HepG2 (cell line): ENCODE results near the gene VRK3. TPM values are rescaled to one million over a fixed set of nuclear protein-coding genes. Genes with fewer than 3 reads are reported as not detected.

Source experiments
- HNRNPK ChIP-seq: fragments of 200-400 bp; formaldehyde crosslinking; IDR thresholded peaks from 2 replicates; pipeline ENCODE4 v1.6.1; 2018; ENCODE audit warnings: low read length, low read depth, moderate library complexity, mild to moderate bottlenecking; ENCODE audit not compliant: poor library complexity, severe bottlenecking
- KAT8 ChIP-seq: IDR thresholded peaks from 2 replicates; pipeline ENCODE4 v1.6.1; 2016; ENCODE audit warnings: missing genetic modification reagents, missing compliant biosample characterization
- MBNL3 ChIP-seq: fragments of 250-450 bp; sonication (Bioruptor Pico); conservative IDR thresholded peaks from 2 replicates; pipeline ENCODE4 v1.8.0; 2022; ENCODE audit warnings: mild to moderate bottlenecking, inconsistent platforms
- POLR2G ChIP-seq: fragments of 200-400 bp; formaldehyde crosslinking; IDR thresholded peaks from 2 replicates; pipeline ENCODE4 v1.6.1; 2018; ENCODE audit warnings: mild to moderate bottlenecking, low read depth, low read length, moderate library complexity
- SALL1 ChIP-seq: sonication (generic); formaldehyde crosslinking; IDR thresholded peaks from 2 replicates; pipeline ENCODE4 v1.8.0; 2022; ENCODE audit warnings: mild to moderate bottlenecking, missing genetic modification reagents
- SKI ChIP-seq: fragments of 450-650 bp; IDR thresholded peaks from one replicate; pipeline ENCODE4 v1.6.1; 2018; ENCODE audit warnings: mild to moderate bottlenecking; ENCODE audit not compliant: partially characterized antibody
- ZFP82 ChIP-seq: sonication (generic); formaldehyde crosslinking; IDR thresholded peaks from 2 replicates; pipeline ENCODE4 v1.5.1; 2020; ENCODE audit warnings: mild to moderate bottlenecking, missing genetic modification reagents, borderline replicate concordance
- ZNF143 ChIP-seq: sonication (generic); formaldehyde crosslinking; IDR thresholded peaks from 2 replicates; pipeline ENCODE4 v1.4.0; 2020; ENCODE audit warnings: missing genetic modification reagents
- ZNF263 ChIP-seq: sonication (generic); formaldehyde crosslinking; IDR thresholded peaks from 2 replicates; pipeline ENCODE4 v1.4.0; 2020; ENCODE audit warnings: missing genetic modification reagents
- ZNF451 ChIP-seq: sonication (generic); formaldehyde crosslinking; IDR thresholded peaks from 2 replicates; pipeline ENCODE4 v1.5.0; 2020; ENCODE audit warnings: mild to moderate bottlenecking, missing genetic modification reagents
- ZNF607 ChIP-seq: sonication (generic); formaldehyde crosslinking; IDR thresholded peaks from 2 replicates; pipeline ENCODE4 v1.5.1; 2020; ENCODE audit warnings: missing genetic modification reagents, mild to moderate bottlenecking, borderline replicate concordance
- ZNF724P ChIP-seq: sonication (generic); formaldehyde crosslinking; IDR thresholded peaks from 2 replicates; pipeline ENCODE4 v1.8.0; 2022; ENCODE audit warnings: missing genetic modification reagents, borderline replicate concordance
- ZNF879 ChIP-seq: sonication (generic); formaldehyde crosslinking; IDR thresholded peaks from 2 replicates; pipeline ENCODE4 v1.8.1; 2023; ENCODE audit warnings: missing genetic modification reagents
- polyA plus RNA-seq, 8 experiments: library from polyadenylated mRNA; depleted of rRNA in 3 of 8; stranded (reverse) in 7 of 8; unstranded in 1 of 8; fragments of >200 nt; fragmentation: Illumina TruSeq in 4 of 8; extraction: Trizol in 4 of 8; gene quantifications; 2 replicates each; pipeline versions ENCODE4 v1.2.1 to v1.2.3, GENCODE V29; 2011 to 2016; ENCODE audit warnings: low read depth in 4 of 8, missing spikeins in 1 of 8, mixed read lengths in 1 of 8; ENCODE audit not compliant: insufficient read depth in 1 of 8
- total RNA-seq, 5 experiments: library from RNA; depleted of rRNA; stranded (reverse); fragments of >200 nt; fragmentation: Illumina TruSeq; extraction: Trizol; gene quantifications; 2 replicates each; pipeline ENCODE4 v1.2.3, GENCODE V29; 2016; ENCODE audit warnings: low read depth in 1 of 5
- TF ChIP-seq, protein P1 (sequence below): sonication (generic); formaldehyde crosslinking; IDR thresholded peaks from 2 replicates; pipeline ENCODE4 v1.8.1; 2022; ENCODE audit warnings: low read depth, mild to moderate bottlenecking, missing genetic modification reagents
- TF ChIP-seq, protein P2 (sequence below): sonication (generic); formaldehyde crosslinking; IDR thresholded peaks from 2 replicates; pipeline ENCODE4 v1.8.0; 2022; ENCODE audit warnings: mild to moderate bottlenecking, missing genetic modification reagents, moderate library complexity

VRK3 gene
- total and polyA plus RNA-seq, 2 of the 13 experiments (the other 11 are each of a cell fraction or from before 2014, with no cell fraction given), result 23.8 to 28.3 TPM

DNA sequence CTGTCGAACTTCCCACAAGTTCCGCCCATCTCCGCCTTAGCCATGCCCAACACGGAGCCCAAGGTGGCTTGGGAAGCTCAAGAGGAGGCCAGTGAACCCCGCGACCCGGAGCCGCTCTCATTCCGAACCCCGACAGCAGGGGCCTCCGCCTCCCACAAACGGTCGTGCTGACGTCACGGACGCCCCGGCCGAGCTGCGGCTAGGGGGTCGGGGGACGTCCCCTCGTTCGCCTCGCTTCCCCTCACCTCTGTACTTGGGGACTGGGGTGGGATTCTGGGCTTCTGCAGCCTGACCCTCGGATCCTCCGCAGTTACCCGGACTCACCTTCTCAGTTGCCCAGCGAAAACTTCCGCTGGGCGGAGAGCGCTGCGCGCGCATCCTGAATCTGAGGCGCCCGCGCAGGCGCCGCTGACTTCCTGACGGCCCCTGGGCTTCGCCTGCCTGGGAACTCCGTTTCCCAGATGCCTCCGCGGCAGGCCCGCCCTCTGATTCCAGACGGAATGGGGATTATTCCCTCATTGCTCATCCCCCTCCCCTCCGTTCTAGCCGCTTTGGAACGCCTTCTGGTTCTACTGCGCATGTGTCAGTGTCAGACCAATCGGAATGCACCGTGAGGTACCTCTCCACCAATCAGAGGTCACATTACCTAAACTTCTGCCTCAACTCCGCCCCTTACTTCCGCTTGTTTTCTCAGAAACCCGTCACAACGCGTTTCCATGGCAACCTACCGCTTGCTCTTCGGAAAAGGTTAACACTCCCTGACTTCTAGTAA is at the start of gene VRK3 (continued):
- TF ChIP-seq, protein P1, sequence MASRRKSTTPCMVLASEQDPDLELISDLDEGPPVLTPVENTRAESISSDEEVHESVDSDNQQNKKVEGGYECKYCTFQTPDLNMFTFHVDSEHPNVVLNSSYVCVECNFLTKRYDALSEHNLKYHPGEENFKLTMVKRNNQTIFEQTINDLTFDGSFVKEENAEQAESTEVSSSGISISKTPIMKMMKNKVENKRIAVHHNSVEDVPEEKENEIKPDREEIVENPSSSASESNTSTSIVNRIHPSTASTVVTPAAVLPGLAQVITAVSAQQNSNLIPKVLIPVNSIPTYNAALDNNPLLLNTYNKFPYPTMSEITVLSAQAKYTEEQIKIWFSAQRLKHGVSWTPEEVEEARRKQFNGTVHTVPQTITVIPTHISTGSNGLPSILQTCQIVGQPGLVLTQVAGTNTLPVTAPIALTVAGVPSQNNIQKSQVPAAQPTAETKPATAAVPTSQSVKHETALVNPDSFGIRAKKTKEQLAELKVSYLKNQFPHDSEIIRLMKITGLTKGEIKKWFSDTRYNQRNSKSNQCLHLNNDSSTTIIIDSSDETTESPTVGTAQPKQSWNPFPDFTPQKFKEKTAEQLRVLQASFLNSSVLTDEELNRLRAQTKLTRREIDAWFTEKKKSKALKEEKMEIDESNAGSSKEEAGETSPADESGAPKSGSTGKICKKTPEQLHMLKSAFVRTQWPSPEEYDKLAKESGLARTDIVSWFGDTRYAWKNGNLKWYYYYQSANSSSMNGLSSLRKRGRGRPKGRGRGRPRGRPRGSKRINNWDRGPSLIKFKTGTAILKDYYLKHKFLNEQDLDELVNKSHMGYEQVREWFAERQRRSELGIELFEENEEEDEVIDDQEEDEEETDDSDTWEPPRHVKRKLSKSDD (CRISPR knock-in tag), result no peak
- TF ChIP-seq KAT8 (CRISPR knock-in tag) (peak; percentile 38; the same call in 1 of the 2 replicates), POLR2G (peak; percentile 70), ZNF879 (CRISPR knock-in tag) (no peak), ZFP82 (no peak), ZNF607 (CRISPR knock-in tag) (no peak), MBNL3 (CRISPR knock-in tag) (no peak), ZNF263 (no peak), ZNF143 (CRISPR knock-in tag) (peak; percentile 82), ZNF724P (no peak), HNRNPK (no peak), SALL1 (CRISPR knock-in tag) (peak; percentile 60), SKI (no peak), ZNF451 (CRISPR knock-in tag) (no peak)
- TF ChIP-seq, protein P2, sequence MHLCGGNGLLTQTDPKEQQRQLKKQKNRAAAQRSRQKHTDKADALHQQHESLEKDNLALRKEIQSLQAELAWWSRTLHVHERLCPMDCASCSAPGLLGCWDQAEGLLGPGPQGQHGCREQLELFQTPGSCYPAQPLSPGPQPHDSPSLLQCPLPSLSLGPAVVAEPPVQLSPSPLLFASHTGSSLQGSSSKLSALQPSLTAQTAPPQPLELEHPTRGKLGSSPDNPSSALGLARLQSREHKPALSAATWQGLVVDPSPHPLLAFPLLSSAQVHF (CRISPR knock-in tag), result no peak
